Liver (tissue), 9 donors: ENCODE results near the gene REST. TPM values are rescaled to one million over a fixed set of nuclear protein-coding genes. Genes with fewer than 3 reads are reported as not detected.
A peak's percentile ranks its signal among the peaks of the same experiment; 100 is the strongest.

Experiments
- DNase-seq: peaks from one replicate; pipeline ENCODE4 v3.0.0-alpha.2; 2017; ENCODE audit warnings: low spot score
- H3K27ac ChIP-seq, 2 donors: one replicate each; pipeline ENCODE4 v1.7.0; 2013; ENCODE audit warnings: inconsistent platforms in 2 of 2, low read length in 2 of 2, control low read depth in 1 of 2, low read depth in 1 of 2, mild to moderate bottlenecking in 1 of 2
- H3K27me3 ChIP-seq, 4 donors: one replicate each; pipeline versions ENCODE4 v1.6.1 to v1.7.0; 2013; ENCODE audit warnings: low read length in 3 of 4, inconsistent platforms in 1 of 4, mild to moderate bottlenecking in 1 of 4, moderate library complexity in 1 of 4; ENCODE audit not compliant: control insufficient read depth in 4 of 4, insufficient read depth in 4 of 4
- H3K36me3 ChIP-seq, 4 donors: one replicate each; pipeline versions ENCODE4 v1.6.1 to v1.7.0; 2013; ENCODE audit warnings: low read length in 3 of 4, mild to moderate bottlenecking in 3 of 4, low read depth in 1 of 4, moderate library complexity in 1 of 4; ENCODE audit not compliant: control insufficient read depth in 4 of 4, insufficient read depth in 3 of 4
- H3K4me1 ChIP-seq, 4 donors: one replicate each; pipeline versions ENCODE4 v1.6.1 to v1.7.0; 2013; ENCODE audit warnings: low read length in 3 of 4, mild to moderate bottlenecking in 3 of 4, moderate library complexity in 1 of 4; ENCODE audit not compliant: control insufficient read depth in 4 of 4, insufficient read depth in 4 of 4
- H3K4me3 ChIP-seq, 3 donors: one replicate each; pipeline versions ENCODE4 v1.6.1 to v1.7.0; 2013; ENCODE audit warnings: low read length in 3 of 3, control low read depth in 1 of 3, low read depth in 1 of 3, mild to moderate bottlenecking in 1 of 3
- H3K9ac ChIP-seq, 2 donors: one replicate each; pipeline ENCODE4 v1.7.0; 2013; ENCODE audit warnings: low read length in 2 of 2, mild to moderate bottlenecking in 2 of 2, moderate library complexity in 2 of 2, control low read depth in 1 of 2, low read depth in 1 of 2
- H3K9me3 ChIP-seq, 4 donors: one replicate each; pipeline versions ENCODE4 v1.6.1 to v1.7.0; 2013; ENCODE audit warnings: low read length in 3 of 4; ENCODE audit not compliant: control insufficient read depth in 4 of 4
- ATF3 ChIP-seq: IDR thresholded peaks from 2 replicates; pipeline ENCODE4 v1.6.1; 2016; ENCODE audit warnings: antibody characterized with exemption
- CTCF ChIP-seq: fragments of 150-350 bp; IDR thresholded peaks from 2 replicates; pipeline ENCODE4 v1.5.1; 2017; ENCODE audit warnings: improper control_type of control experiment, low read depth, low read length; ENCODE audit not compliant: missing input control
- FOXA1 ChIP-seq: IDR thresholded peaks from 2 replicates; pipeline ENCODE4 v1.6.1; 2016; ENCODE audit warnings: antibody characterized with exemption
- FOXA2 ChIP-seq: IDR thresholded peaks from 2 replicates; pipeline ENCODE4 v1.6.1; 2016; ENCODE audit warnings: antibody characterized with exemption
- GABPA ChIP-seq, 2 donors: IDR thresholded peaks in 1 of 2; conservative IDR thresholded peaks in 1 of 2; 2 replicates each; pipeline ENCODE4 v1.6.1; 2016; ENCODE audit warnings: antibody characterized with exemption in 2 of 2, mild to moderate bottlenecking in 1 of 2, moderate library complexity in 1 of 2
- HNF4A ChIP-seq, 2 donors: conservative IDR thresholded peaks; 2 replicates each; pipeline ENCODE4 v1.6.1; 2016; ENCODE audit warnings: antibody characterized with exemption in 2 of 2, mild to moderate bottlenecking in 2 of 2
- HNF4G ChIP-seq: IDR thresholded peaks from 2 replicates; pipeline ENCODE4 v1.6.1; 2016; ENCODE audit warnings: antibody characterized with exemption
- JUND ChIP-seq, 2 donors: IDR thresholded peaks; 2 replicates each; pipeline ENCODE4 v1.6.1; 2016; ENCODE audit warnings: antibody characterized with exemption in 2 of 2
- MAX ChIP-seq: IDR thresholded peaks from 2 replicates; pipeline ENCODE4 v1.6.1; 2016; ENCODE audit warnings: antibody characterized with exemption
- NR2F2 ChIP-seq: IDR thresholded peaks from 2 replicates; pipeline ENCODE4 v1.6.1; 2016; ENCODE audit warnings: antibody characterized with exemption
- RAD21 ChIP-seq, 2 donors: IDR thresholded peaks; 2 replicates each; pipeline ENCODE4 v1.6.1; 2016; ENCODE audit warnings: antibody characterized with exemption in 2 of 2, mild to moderate bottlenecking in 2 of 2
- REST ChIP-seq: IDR thresholded peaks from 2 replicates; pipeline ENCODE4 v1.6.1; 2016; ENCODE audit warnings: antibody characterized with exemption, mild to moderate bottlenecking
- RXRA ChIP-seq, 2 donors: IDR thresholded peaks; 2 replicates each; pipeline ENCODE4 v1.6.1; 2017 to 2018; ENCODE audit warnings: antibody characterized with exemption in 2 of 2, mild to moderate bottlenecking in 1 of 2
- SP1 ChIP-seq: IDR thresholded peaks from 2 replicates; pipeline ENCODE4 v1.6.1; 2018; ENCODE audit warnings: antibody characterized with exemption, mild to moderate bottlenecking
- TAF1 ChIP-seq: conservative IDR thresholded peaks from 2 replicates; pipeline ENCODE4 v1.6.1; 2016; ENCODE audit warnings: antibody characterized with exemption, mild to moderate bottlenecking
- YY1 ChIP-seq: IDR thresholded peaks from 2 replicates; pipeline ENCODE4 v1.6.1; 2016; ENCODE audit warnings: antibody characterized with exemption, mild to moderate bottlenecking
- ZBTB33 ChIP-seq: IDR thresholded peaks from 2 replicates; pipeline ENCODE4 v1.6.1; 2016; ENCODE audit warnings: antibody characterized with exemption
- WGBS: extraction: QIAGEN DNeasy Blood & Tissue Kit; methylation state at CpG from one replicate; pipeline ENCODE4 v1.1.7; 2013; 5-methylcytosine and 5-hydroxymethylcytosine counted together
- polyA plus RNA-seq, 2 donors: library from polyadenylated mRNA; stranded (reverse) in 1 of 2; unstranded in 1 of 2; fragments of 200-250 nt in 1 of 2; fragments of >200 nt in 1 of 2; fragmentation: Nextera tagmentation in 1 of 2; extraction: Ambion mirVana in 1 of 2; gene quantifications; one replicate each; pipeline versions ENCODE4 v1.2.1 to v1.2.3, GENCODE V29; 2013 to 2015
- total RNA-seq, 2 donors: library from RNA; depleted of rRNA; stranded (reverse); fragments of >200 nt; gene quantifications; one replicate each; pipeline ENCODE4 v1.2.3, GENCODE V29; 2014
- donor health status: healthy.
- donor health status: healthy.
- donor health status: healthy.
- donor health status: healthy.
- donor health status: healthy.

REST gene
- total and polyA plus RNA-seq, 4 donors = 3.7 to 18.1 (median 12.4) TPM

- Histone ChIP-seq H3K27me3 (no peaks in the 10 kb centered on the region), H3K9me3 (no peaks in the 10 kb centered on the region), H3K27ac (no peak overlapping the region), H3K9ac (no peak overlapping the region), H3K4me3 (no peak overlapping the region), H3K36me3 (no peaks in the 10 kb centered on the region), H3K4me1 (no peaks in the 10 kb centered on the region)
- TF ChIP-seq MAX (no peak), RAD21 (IDR thresholded peaks at IDR 0.05) (no peak), CTCF (no peak), FOXA2 (no peak), FOXA1 (no peak)
- 90% methylated on average over 9 of the region's 9 CpGs for WGBS
- no peak for DNase-seq
These were observed 46.2 kb downstream of the REST start for GRCh38 chr4:56953680-56954520.

GRCh38 chr4:56958111-56958517 is 50.4 kb downstream of the REST start:
- no peak overlapping the region for H3K27ac ChIP-seq
- 52% methylated on average over 7 of the region's 7 CpGs for WGBS
- TF ChIP-seq YY1 (peak; percentile 73), SP1 (no peak)
- peaks cover 3 to 9% (median 7%) of the 10 kb centered on the region in 4 donors for H3K36me3 ChIP-seq
- no peak for DNase-seq
- no peaks in the 10 kb centered on the region for H3K9me3 ChIP-seq
- no peak overlapping the region for H3K9ac ChIP-seq
- H3K27me3 ChIP-seq = no peaks in the 10 kb centered on the region
- H3K4me3 ChIP-seq = no peak overlapping the region
- H3K4me1 ChIP-seq = no peaks in the 10 kb centered on the region

- TF ChIP-seq TAF1 = no peak
- TF ChIP-seq RXRA (IDR thresholded peaks at IDR 0.05) = no peak
- TF ChIP-seq HNF4A (conservative IDR thresholded peaks at IDR 0.05) = no peak
- TF ChIP-seq MAX = no peak
- TF ChIP-seq FOXA2 = no peak
- no peak for TF ChIP-seq JUND (IDR thresholded peaks at IDR 0.05)
- no peak for TF ChIP-seq REST
- no peak for TF ChIP-seq GABPA (IDR thresholded peaks at IDR 0.05 in 1 of 2, conservative IDR thresholded peaks at IDR 0.05 in 1 of 2)
- TF ChIP-seq SP1 = no peak
- TF ChIP-seq NR2F2 = no peak
- TF ChIP-seq FOXA1 = no peak
- no peak for TF ChIP-seq ZBTB33
- no peak for TF ChIP-seq ATF3
- no peak for TF ChIP-seq HNF4G
- no peak for TF ChIP-seq RAD21 (IDR thresholded peaks at IDR 0.05)
- TF ChIP-seq YY1 = no peak
- WGBS = 45% methylated on average over 1 of the region's 1 CpG
- DNase-seq = no peak
- no peaks in the 10 kb centered on the region for H3K9me3 ChIP-seq
- no peak overlapping the region for H3K9ac ChIP-seq
- peaks cover 5 to 14% (median 11%) of the 10 kb centered on the region in 4 donors for H3K36me3 ChIP-seq
- H3K27me3 ChIP-seq = no peaks in the 10 kb centered on the region
- no peaks in the 10 kb centered on the region for H3K4me1 ChIP-seq
- no peak overlapping the region for H3K4me3 ChIP-seq
- no peak overlapping the region for H3K27ac ChIP-seq
These were observed 51.4 kb downstream of the REST start for GRCh38 chr4:56959100-56959499.
